Measurements from ENCODE around the gene RAB29. TPM values are rescaled to one million over a fixed set of nuclear protein-coding genes. Genes with fewer than 3 reads are reported as not detected.

Gene RAB29
- total and polyA plus RNA-seq, 8 donors: 4.7 to 38.4 (median 11.5) TPM

GRCh38 chr1:205805082-205805711 lies 29.9 kb upstream of the RAB29 start:
- DNase-seq: no peak
- 42 to 59% (median 46%) methylated on average over 5 of the region's 5 CpGs for WGBS, 5 donors
- H3K27me3 ChIP-seq: no peaks in the 10 kb centered on the region

GRCh38 chr1:205804605-205805004 lies 29.3 kb upstream of the RAB29 start:
- 83 to 100% (median 96%) methylated on average over 1 to 2 of the region's 2 CpGs for WGBS, 5 donors
- peak overlapping the region in 2 of 5 donors; percentile 5 to 17 for H3K27ac ChIP-seq
- peaks cover 14 to 23% (median 18%) of the 10 kb centered on the region in 4 donors for H3K36me3 ChIP-seq
- H3K4me1 ChIP-seq: peaks cover 47 to 92% (median 70%) of the 10 kb centered on the region in 4 donors
- H3K27me3 ChIP-seq: no peaks in the 10 kb centered on the region
- H3K4me3 ChIP-seq: no peak overlapping the region
- TF ChIP-seq POLR2A (IDR thresholded peaks at IDR 0.05) (no peak), POLR2AphosphoS5 (IDR thresholded peaks at IDR 0.05) (no peak), CTCF (IDR thresholded peaks at IDR 0.05) (no peak), EP300 (IDR thresholded peaks at IDR 0.05) (no peak)
- intact Hi-C loops (cut with DNase I; ENCODE audit: low total_unique reads): no loop called here
- no peaks in the 10 kb centered on the region for H3K9me3 ChIP-seq
- DNase-seq: no peak

More at GRCh38 chr1:205805082-205805711, 29.9 kb upstream of the RAB29 start:
- peak overlapping the region in 3 of 5 donors; percentile 12 to 18 (median 17) for H3K27ac ChIP-seq
- TF ChIP-seq EP300 (IDR thresholded peaks at IDR 0.05) (no peak), POLR2AphosphoS5 (IDR thresholded peaks at IDR 0.05) (no peak)
- intact Hi-C loops (cut with DNase I; ENCODE audit: low total_unique reads): no loop called here
- H3K4me3 ChIP-seq: no peak overlapping the region
- H3K4me1 ChIP-seq: peaks cover 49 to 93% (median 72%) of the 10 kb centered on the region in 4 donors
- H3K9me3 ChIP-seq: no peaks in the 10 kb centered on the region
- peaks cover 9 to 22% (median 18%) of the 10 kb centered on the region in 4 donors for H3K36me3 ChIP-seq

- H3K9me3 ChIP-seq: no peaks in the 10 kb centered on the region
- intact Hi-C loops (cut with DNase I; ENCODE audit: low total_unique reads): no loop called here
- peaks cover 41 to 90% (median 67%) of the 10 kb centered on the region in 4 donors for H3K4me1 ChIP-seq
- WGBS, 5 donors: 39 to 66% (median 44%) methylated on average over 4 of the region's 4 CpGs
- DNase-seq: no peak
- H3K27me3 ChIP-seq: no peaks in the 10 kb centered on the region
- H3K4me3 ChIP-seq: no peak overlapping the region
- TF ChIP-seq CTCF (IDR thresholded peaks at IDR 0.05) (no peak), EP300 (IDR thresholded peaks at IDR 0.05) (no peak), POLR2A (IDR thresholded peaks at IDR 0.05) (no peak), POLR2AphosphoS5 (IDR thresholded peaks at IDR 0.05) (no peak)
- peak overlapping the region in 3 of 5 donors; percentile 5 to 17 (median 6) for H3K27ac ChIP-seq
- H3K36me3 ChIP-seq: peaks cover 18 to 25% (median 21%) of the 10 kb centered on the region in 4 donors
Measured at GRCh38 chr1:205803986-205804385, 28.7 kb upstream of the RAB29 start.

GRCh38 chr1:205802060-205802459 lies 26.8 kb upstream of the RAB29 start:
- H3K9me3 ChIP-seq: no peaks in the 10 kb centered on the region
- TF ChIP-seq POLR2A (IDR thresholded peaks at IDR 0.05) (no peak), EP300 (IDR thresholded peaks at IDR 0.05) (no peak), POLR2AphosphoS5 (IDR thresholded peaks at IDR 0.05) (no peak)
- peak overlapping the region; percentile 22 to 75 (median 74) for H3K27ac ChIP-seq
- H3K27me3 ChIP-seq: no peaks in the 10 kb centered on the region
- peak in 1 of 2 donors; percentile 63 for DNase-seq
- peaks cover 37 to 41% (median 38%) of the 10 kb centered on the region in 4 donors for H3K36me3 ChIP-seq
- WGBS, 5 donors: 65 to 86% (median 75%) methylated on average over 8 of the region's 8 CpGs
- H3K4me3 ChIP-seq: no peak overlapping the region
- intact Hi-C loops (cut with DNase I; ENCODE audit: low total_unique reads): no loop called here
- H3K4me1 ChIP-seq: peaks cover 37 to 84% (median 55%) of the 10 kb centered on the region in 4 donors

- DNase-seq: peak; percentile 80 to 82
- no peak for TF ChIP-seq CTCF (IDR thresholded peaks at IDR 0.05)
- TF ChIP-seq POLR2AphosphoS5 (IDR thresholded peaks at IDR 0.05): peak in 2 of 3 donors; percentile 7 to 27
- H3K36me3 ChIP-seq: peaks cover 46 to 48% (median 47%) of the 10 kb centered on the region in 4 donors
- H3K27ac ChIP-seq: peak overlapping the region; percentile 73 to 78 (median 74)
- 24 to 63% (median 51%) methylated on average over 6 to 7 of the region's 7 CpGs for WGBS, 5 donors
- intact Hi-C loops (cut with DNase I; ENCODE audit: low total_unique reads): no loop called here
- no peaks in the 10 kb centered on the region for H3K9me3 ChIP-seq
- no peak overlapping the region for H3K4me3 ChIP-seq
- H3K27me3 ChIP-seq: no peaks in the 10 kb centered on the region
- peaks cover 36 to 74% (median 46%) of the 10 kb centered on the region in 4 donors for H3K4me1 ChIP-seq
Measured at GRCh38 chr1:205800981-205801703, 25.9 kb upstream of the RAB29 start.

Data from stomach (tissue), 9 donors.